ENCODE results near the gene ZNF521. TPM values are rescaled to one million over a fixed set of nuclear protein-coding genes. Genes with fewer than 3 reads are reported as not detected.
"Not testable (repeated sequence)": the region's sequence is repeated elsewhere in the genome, so short reads cannot be mapped to it uniquely, and the experiment has no call there.

The ZNF521 gene
- total and polyA plus RNA-seq, 10 of the 15 experiments (the other 5 are each of a cell fraction or from before 2014, with no cell fraction given) = 0.02 to 0.05 (median 0.04) TPM; not detected in 6

DNA sequence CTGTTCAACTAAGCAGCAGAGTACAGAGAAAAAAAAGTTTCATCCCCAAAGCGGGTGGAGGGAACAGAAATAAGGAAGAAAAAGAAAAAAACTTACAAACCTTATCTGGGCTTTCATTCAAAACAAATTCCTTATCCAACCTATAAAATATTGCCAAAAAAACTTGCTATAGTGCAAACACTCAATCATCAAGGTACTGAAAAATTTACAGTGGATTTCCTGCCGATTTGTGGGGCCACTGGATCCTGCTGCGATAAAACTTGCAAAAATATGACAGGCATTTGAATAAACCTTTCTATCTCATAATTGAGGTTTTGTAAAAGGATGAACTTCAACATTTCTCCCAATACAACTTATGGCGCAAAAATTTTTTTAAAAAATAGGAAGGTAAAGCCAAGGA is 77.0 kb downstream of the ZNF521 start (continued):
- no peak for TF ChIP-seq SPI1 (IDR thresholded peaks at IDR 0.05; ENCODE audit: borderline replicate concordance, insufficient read depth, low read depth, low read length)
- no peak for TF ChIP-seq GABPA (IDR thresholded peaks at IDR 0.05; ENCODE audit: low read depth)
- TF ChIP-seq SIX5 (IDR thresholded peaks at IDR 0.05; ENCODE audit: low read depth, low read length, severe bottlenecking) = no peak
- TF ChIP-seq RUNX3 (IDR thresholded peaks at IDR 0.05; ENCODE audit: low read length) = no peak

- FAIRE-seq = not testable (repeated sequence)
These were observed 84.9 kb downstream of the ZNF521 start for GRCh38 chr18:25266931-25267527.

GRCh38 chr18:25262920-25263319 is 89.0 kb downstream of the ZNF521 start:
- DNase-seq (ENCODE audit: low read depth, low spot score) = no peak
- H3K27ac ChIP-seq (ENCODE audit: control insufficient read depth, insufficient read depth) = no peak overlapping the region
- ChIA-PET POLR2A (no interaction called here), SMC1A (ENCODE audit: uncharacterized antibody, unreplicated experiment) (no interaction called here), RAD21 (ENCODE audit: unreplicated experiment) (no interaction called here), CTCF (no interaction called here)
- FAIRE-seq = no peak
- H3K4me2 ChIP-seq (ENCODE audit: control insufficient read depth, insufficient read depth) = no peak overlapping the region
- no peaks in the 10 kb centered on the region for H3K27me3 ChIP-seq (replicated peaks in 1 of 2; ENCODE audit: control insufficient read depth in 2 of 2, insufficient read depth in 2 of 2, low read length in 1 of 2)
- in situ Hi-C loops (cut with MboI) = no loop called here
- no peaks in the 10 kb centered on the region for H3K9me3 ChIP-seq (replicated peaks; ENCODE audit: control insufficient read depth, insufficient read depth, low read length)
- intact Hi-C loops (cut with micrococcal nuclease; ENCODE audit: unreplicated experiment) = no loop called here
- no peaks in the 10 kb centered on the region for H3K79me2 ChIP-seq (ENCODE audit: control insufficient read depth, insufficient read depth, low read length)
- no peaks in the 10 kb centered on the region for H3K4me1 ChIP-seq (ENCODE audit: control insufficient read depth, insufficient read depth, low read length)
- 0% methylated on average over 2 of the region's 2 CpGs for WGBS (ENCODE audit: insufficient coverage, insufficient replicate concordance, low lambda C conversion rate, missing lambda C conversion rate)
- no peak overlapping the region for H3K9ac ChIP-seq (ENCODE audit: control insufficient read depth, insufficient read depth, low read length)
- TF ChIP-seq ZZZ3 (IDR thresholded peaks at IDR 0.05; ENCODE audit: control insufficient read depth, insufficient read length, low read depth) (no peak), SRF (IDR thresholded peaks at IDR 0.05; ENCODE audit: low read depth in 2 of 2, low read length in 2 of 2) (no peak)
- H2AFZ ChIP-seq (ENCODE audit: control insufficient read depth, low read depth, low read length) = no peak overlapping the region
- ATAC-seq = no peak
- H4K20me1 ChIP-seq (ENCODE audit: control insufficient read depth, insufficient read depth) = no peaks in the 10 kb centered on the region
- H3K36me3 ChIP-seq (ENCODE audit: control insufficient read depth in 2 of 2, insufficient read depth in 2 of 2, low read length in 1 of 2) = no peaks in the 10 kb centered on the region
- H3K4me3 ChIP-seq = no peak overlapping the region
- no TSS peak for BruUV-seq (replicated peaks)

More at GRCh38 chr18:25266931-25267527, 84.9 kb downstream of the ZNF521 start:
- H2AFZ ChIP-seq (ENCODE audit: control insufficient read depth, low read depth, low read length); H3K9ac ChIP-seq (ENCODE audit: control insufficient read depth, insufficient read depth, low read length); SMC1A ChIA-PET (ENCODE audit: uncharacterized antibody, unreplicated experiment); POLR2A ChIA-PET; BruUV-seq (replicated peaks); H3K4me3 ChIP-seq; H3K4me1 ChIP-seq (ENCODE audit: control insufficient read depth, insufficient read depth, low read length); H3K27ac ChIP-seq (ENCODE audit: control insufficient read depth, insufficient read depth); H3K4me2 ChIP-seq (ENCODE audit: control insufficient read depth, insufficient read depth); ATAC-seq; in situ Hi-C loops (cut with MboI); intact Hi-C loops (cut with micrococcal nuclease; ENCODE audit: unreplicated experiment); CTCF ChIA-PET; DNase-seq (ENCODE audit: low read depth, low spot score); H4K20me1 ChIP-seq (ENCODE audit: control insufficient read depth, insufficient read depth); H3K9me3 ChIP-seq (replicated peaks; ENCODE audit: control insufficient read depth, insufficient read depth, low read length); RAD21 ChIA-PET (ENCODE audit: unreplicated experiment); H3K79me2 ChIP-seq (ENCODE audit: control insufficient read depth, insufficient read depth, low read length); H3K36me3 ChIP-seq (ENCODE audit: control insufficient read depth in 2 of 2, insufficient read depth in 2 of 2, low read length in 1 of 2); H3K27me3 ChIP-seq (replicated peaks in 1 of 2; ENCODE audit: control insufficient read depth in 2 of 2, insufficient read depth in 2 of 2, low read length in 1 of 2): not testable (repeated sequence)
- 30% methylated on average over 12 of the region's 12 CpGs for WGBS (ENCODE audit: insufficient coverage, insufficient replicate concordance, low lambda C conversion rate, missing lambda C conversion rate)
